Cardiac muscle cell (in vitro differentiated cells and primary cell): ENCODE data around the gene AGPAT3. TPM values are rescaled to one million over a fixed set of nuclear protein-coding genes. Genes with fewer than 3 reads are reported as not detected.

ENCODE experiments used
- DNase-seq, 2 donors: peaks; one replicate each; pipeline versions ENCODE4 v3.0.0 to v3.0.0-alpha.2; 2010 to 2017; ENCODE audit warnings: low read depth in 1 of 2, low spot score in 1 of 2
- H3K27ac ChIP-seq: fragments of 200-600 bp; sonication (generic); 2 replicates; pipeline ENCODE4 v1.5.1; 2016
- H3K27me3 ChIP-seq: fragments of 200-600 bp; sonication (generic); 2 replicates; pipeline ENCODE4 v1.6.0; 2016; ENCODE audit warnings: control low read depth
- H3K36me3 ChIP-seq: fragments of 200-600 bp; sonication (generic); 2 replicates; pipeline ENCODE4 v1.5.1; 2016; ENCODE audit warnings: control low read depth
- H3K4me1 ChIP-seq: fragments of 200-600 bp; sonication (generic); 2 replicates; pipeline ENCODE4 v1.8.1; 2017; ENCODE audit warnings: low read depth, mild to moderate bottlenecking, mixed run types
- H3K4me3 ChIP-seq: fragments of 200-600 bp; sonication (generic); 2 replicates; pipeline ENCODE4 v1.5.1; 2016; ENCODE audit warnings: mild to moderate bottlenecking
- H3K9me3 ChIP-seq: fragments of 200-600 bp; sonication (generic); 2 replicates; pipeline ENCODE4 v1.5.1; 2017; ENCODE audit warnings: low read depth, mild to moderate bottlenecking, control low read depth
- polyA plus RNA-seq: library from polyadenylated mRNA; unstranded; fragments of >200 nt; fragmentation: Nextera tagmentation; extraction: Ambion mirVana; gene quantifications from 2 replicates; pipeline ENCODE4 v1.2.1, GENCODE V29; 2016
- total RNA-seq: library from RNA; depleted of rRNA; stranded (reverse); fragments of >200 nt; gene quantifications from 2 replicates; pipeline ENCODE4 v1.2.3, GENCODE V29; 2016
- TF ChIP-seq, protein P1 (sequence below): IDR thresholded peaks from 2 replicates; pipeline ENCODE4 v1.5.1; 2012; ENCODE audit warnings: low read depth, mild to moderate bottlenecking, low read length

AGPAT3 gene
- total and polyA plus RNA-seq, 2 experiments from 2014 or later, result 12.4 to 23.6 TPM

DNA sequence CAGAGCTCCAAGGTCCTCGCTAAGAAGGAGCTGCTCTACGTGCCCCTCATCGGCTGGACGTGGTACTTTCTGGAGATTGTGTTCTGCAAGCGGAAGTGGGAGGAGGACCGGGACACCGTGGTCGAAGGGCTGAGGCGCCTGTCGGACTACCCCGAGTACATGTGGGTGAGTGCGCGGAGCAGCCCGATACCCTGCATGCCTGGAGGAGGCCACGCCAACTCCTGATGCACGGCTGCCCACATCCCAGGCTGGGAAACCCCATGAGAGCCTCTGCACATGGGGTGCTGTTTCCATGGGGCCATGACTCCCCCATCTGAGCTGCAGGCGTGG, 104.1 kb downstream of the AGPAT3 start:
- Histone ChIP-seq H3K9me3 (no peaks in the 10 kb centered on the region), H3K4me3 (no peak overlapping the region), H3K4me1 (no peaks in the 10 kb centered on the region), H3K27ac (no peak overlapping the region), H3K27me3 (no peaks in the 10 kb centered on the region), H3K36me3 (peaks cover 2% of the 10 kb centered on the region)
- TF ChIP-seq, protein P1, sequence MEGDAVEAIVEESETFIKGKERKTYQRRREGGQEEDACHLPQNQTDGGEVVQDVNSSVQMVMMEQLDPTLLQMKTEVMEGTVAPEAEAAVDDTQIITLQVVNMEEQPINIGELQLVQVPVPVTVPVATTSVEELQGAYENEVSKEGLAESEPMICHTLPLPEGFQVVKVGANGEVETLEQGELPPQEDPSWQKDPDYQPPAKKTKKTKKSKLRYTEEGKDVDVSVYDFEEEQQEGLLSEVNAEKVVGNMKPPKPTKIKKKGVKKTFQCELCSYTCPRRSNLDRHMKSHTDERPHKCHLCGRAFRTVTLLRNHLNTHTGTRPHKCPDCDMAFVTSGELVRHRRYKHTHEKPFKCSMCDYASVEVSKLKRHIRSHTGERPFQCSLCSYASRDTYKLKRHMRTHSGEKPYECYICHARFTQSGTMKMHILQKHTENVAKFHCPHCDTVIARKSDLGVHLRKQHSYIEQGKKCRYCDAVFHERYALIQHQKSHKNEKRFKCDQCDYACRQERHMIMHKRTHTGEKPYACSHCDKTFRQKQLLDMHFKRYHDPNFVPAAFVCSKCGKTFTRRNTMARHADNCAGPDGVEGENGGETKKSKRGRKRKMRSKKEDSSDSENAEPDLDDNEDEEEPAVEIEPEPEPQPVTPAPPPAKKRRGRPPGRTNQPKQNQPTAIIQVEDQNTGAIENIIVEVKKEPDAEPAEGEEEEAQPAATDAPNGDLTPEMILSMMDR, result no peak
- no peak for DNase-seq

DNA sequence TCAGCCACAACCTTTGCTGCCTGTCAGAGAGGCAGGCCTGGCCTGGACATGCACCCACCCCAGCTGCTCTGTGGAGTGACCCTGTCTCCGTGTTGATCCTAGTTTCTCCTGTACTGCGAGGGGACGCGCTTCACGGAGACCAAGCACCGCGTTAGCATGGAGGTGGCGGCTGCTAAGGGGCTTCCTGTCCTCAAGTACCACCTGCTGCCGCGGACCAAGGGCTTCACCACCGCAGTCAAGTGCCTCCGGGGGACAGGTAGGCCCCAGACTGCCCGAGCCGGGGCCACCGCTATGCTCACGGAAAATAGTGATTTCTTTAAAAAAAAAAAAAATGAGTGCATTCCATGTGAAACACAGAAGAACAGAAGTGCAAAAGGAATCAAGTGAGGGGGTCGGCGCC, 105.5 kb downstream of the AGPAT3 start:
- Histone ChIP-seq H3K27me3 (no peaks in the 10 kb centered on the region), H3K9me3 (no peaks in the 10 kb centered on the region), H3K27ac (no peak overlapping the region), H3K4me3 (no peak overlapping the region), H3K4me1 (no peaks in the 10 kb centered on the region), H3K36me3 (peaks cover 2% of the 10 kb centered on the region)
- TF ChIP-seq, protein P1, result no peak
- DNase-seq, result no peak

DNA sequence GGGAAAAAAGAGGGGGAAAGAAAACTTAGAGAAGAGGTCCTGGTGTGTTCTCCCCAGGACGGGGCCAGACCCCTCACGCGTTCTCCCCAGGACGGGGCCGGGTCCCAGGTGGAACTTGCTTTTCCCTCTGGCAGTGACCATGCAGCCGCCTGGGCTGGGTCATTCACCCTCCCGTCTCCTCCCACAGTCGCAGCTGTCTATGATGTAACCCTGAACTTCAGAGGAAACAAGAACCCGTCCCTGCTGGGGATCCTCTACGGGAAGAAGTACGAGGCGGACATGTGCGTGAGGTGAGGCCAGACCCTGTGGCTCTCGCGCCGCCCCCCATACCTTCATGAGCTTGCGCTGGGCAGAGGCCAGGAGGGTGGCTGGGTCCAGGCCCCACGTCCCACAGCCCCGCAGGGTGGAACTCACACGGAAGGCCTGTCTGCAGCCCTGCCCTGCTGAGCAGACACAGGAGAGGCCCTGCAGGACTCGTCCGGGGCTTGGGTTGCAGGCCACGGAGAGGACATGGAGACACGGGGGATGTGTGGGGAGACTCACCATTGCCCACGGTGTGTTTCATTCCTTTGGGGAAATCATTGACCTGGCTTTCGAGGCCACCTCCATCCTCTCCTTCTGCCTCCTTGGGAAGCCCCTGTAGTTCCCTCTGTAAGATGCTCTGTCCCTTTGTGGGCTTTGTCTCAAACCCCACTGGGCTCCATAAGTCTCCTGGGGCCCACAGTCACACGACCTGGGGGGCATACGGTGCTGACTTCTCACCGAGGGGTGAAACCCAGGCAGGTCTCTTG, 106.4 kb downstream of the AGPAT3 start:
- H3K4me1 ChIP-seq, result no peaks in the 10 kb centered on the region
- no peak overlapping the region for H3K4me3 ChIP-seq
- H3K9me3 ChIP-seq, result no peaks in the 10 kb centered on the region
- no peak overlapping the region for H3K27ac ChIP-seq
- no peak for DNase-seq
- H3K36me3 ChIP-seq, result peaks cover 2% of the 10 kb centered on the region
- no peaks in the 10 kb centered on the region for H3K27me3 ChIP-seq
- TF ChIP-seq, protein P1, result no peak

DNA sequence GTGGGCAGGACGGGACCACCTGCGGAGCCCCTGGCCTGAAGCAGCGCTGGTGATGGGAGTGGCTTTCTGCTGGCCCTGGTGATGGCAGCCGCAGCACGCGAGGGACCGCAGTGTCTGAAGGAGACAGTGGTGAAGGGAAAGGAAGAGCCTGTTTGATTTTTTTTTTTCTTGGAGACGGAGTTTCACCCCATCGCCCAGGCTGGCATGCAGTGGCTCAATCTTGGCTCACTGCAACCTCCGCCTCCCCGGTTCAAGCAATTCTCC, 106.9 kb downstream of the AGPAT3 start:
- Histone ChIP-seq H3K4me3 (no peak overlapping the region), H3K27ac (no peak overlapping the region), H3K9me3 (no peaks in the 10 kb centered on the region), H3K4me1 (no peaks in the 10 kb centered on the region), H3K36me3 (peaks cover 2% of the 10 kb centered on the region), H3K27me3 (no peaks in the 10 kb centered on the region)
- no peak for DNase-seq
- TF ChIP-seq, protein P1, result no peak

DNA sequence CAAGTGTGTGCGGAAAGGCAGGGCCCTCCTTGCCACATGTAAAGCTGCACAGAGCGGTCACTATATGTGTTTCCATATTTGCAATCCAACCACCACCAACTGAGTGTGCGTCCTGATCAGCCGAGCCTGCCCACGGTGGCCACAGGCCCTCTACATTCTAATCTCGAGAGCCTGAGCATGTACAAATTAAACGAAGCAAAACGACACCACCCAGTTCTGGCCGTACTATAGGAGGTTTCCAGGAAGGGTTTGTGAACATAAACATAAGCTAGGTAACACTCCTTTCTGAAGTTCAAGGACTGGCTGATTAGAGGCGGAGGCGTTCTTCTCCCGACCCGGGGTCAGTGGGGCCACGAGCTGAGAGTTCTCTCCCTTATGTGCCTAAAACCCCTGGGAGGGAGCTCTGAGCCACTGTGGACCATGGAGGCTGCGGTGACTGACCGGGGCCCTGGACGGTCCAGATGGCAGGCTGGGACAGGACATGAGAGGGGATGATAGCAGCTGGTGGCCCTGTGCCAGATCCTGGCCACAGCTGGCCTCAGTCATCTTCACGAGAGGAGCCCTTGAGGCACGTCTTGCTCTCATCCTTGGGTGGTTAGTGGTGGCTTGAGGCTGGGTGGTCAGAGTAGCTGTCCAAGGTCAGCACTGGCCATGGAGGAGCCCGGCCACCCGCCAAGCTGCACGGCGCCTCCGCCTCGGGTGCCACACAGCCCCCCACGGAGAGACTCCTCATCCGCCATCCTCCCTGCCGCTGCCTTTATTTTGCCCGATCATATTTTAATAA, 108.0 kb downstream of the AGPAT3 start:
- Histone ChIP-seq H3K4me3 (no peak overlapping the region), H3K36me3 (peaks cover 2% of the 10 kb centered on the region), H3K27ac (no peak overlapping the region), H3K4me1 (no peaks in the 10 kb centered on the region), H3K9me3 (no peaks in the 10 kb centered on the region), H3K27me3 (no peaks in the 10 kb centered on the region)
- TF ChIP-seq, protein P1, result no peak
- DNase-seq, result no peak
